Uterus (tissue), 4 donors: Measurements from ENCODE around the gene NRG4. TPM values are rescaled to one million over a fixed set of nuclear protein-coding genes. Genes with fewer than 3 reads are reported as not detected.
"Not testable (repeated sequence)": the region's sequence is repeated elsewhere in the genome, so short reads cannot be mapped to it uniquely, and the experiment has no call there.

Experiments
- DNase-seq, 2 donors: peaks; one replicate each; pipeline ENCODE4 v3.0.0-alpha.2; 2019 to 2020
- H3K27ac ChIP-seq, 2 donors: fragments of 200-600 bp; sonication (generic); 1 replicate in 1 of 2; 2 replicates in 1 of 2; pipeline ENCODE4 v1.5.1; 2016 to 2018
- H3K27me3 ChIP-seq, 2 donors: fragments of 200-600 bp; sonication (generic); one replicate each; pipeline ENCODE4 v1.5.1; 2018 to 2019; ENCODE audit warnings: control low read depth in 1 of 2
- H3K36me3 ChIP-seq, 2 donors: fragments of 200-600 bp; sonication (generic); one replicate each; pipeline ENCODE4 v1.5.1; 2019; ENCODE audit warnings: control low read depth in 1 of 2
- H3K4me1 ChIP-seq, 2 donors: fragments of 200-600 bp; sonication (generic); one replicate each; pipeline ENCODE4 v1.5.1; 2018 to 2019; ENCODE audit warnings: control low read depth in 1 of 2
- H3K4me3 ChIP-seq, 2 donors: fragments of 200-600 bp; sonication (generic); 1 replicate in 1 of 2; 2 replicates in 1 of 2; pipeline ENCODE4 v1.5.1; 2018 to 2019; ENCODE audit warnings: mild to moderate bottlenecking in 1 of 2
- H3K9me3 ChIP-seq, 2 donors: fragments of 200-600 bp; sonication (generic); one replicate each; pipeline ENCODE4 v1.5.1; 2019; ENCODE audit warnings: control low read depth in 1 of 2
- CTCF ChIP-seq, 4 experiments: fragments of 200-600 bp in 2 of 4; fragments of 450-650 bp in 2 of 4; sonication (generic) in 2 of 4; IDR thresholded peaks; one replicate each; pipeline ENCODE4 v1.5.1; 2016 to 2019; ENCODE audit warnings: antibody characterized with exemption in 4 of 4, mild to moderate bottlenecking in 2 of 4, moderate library complexity in 1 of 4
- POLR2A ChIP-seq, 2 donors: fragments of 450-650 bp; IDR thresholded peaks; one replicate each; pipeline ENCODE4 v1.6.1; 2016; ENCODE audit warnings: antibody characterized with exemption in 2 of 2, mild to moderate bottlenecking in 1 of 2, moderate library complexity in 1 of 2
- intact Hi-C: fragments of 100-400 bp; cut with DNase I; formaldehyde crosslinking; loops from one replicate; pipeline ENCODE4 v1.15.1; 2023; ENCODE audit warnings: low total_unique reads
- total RNA-seq, 4 donors: library from RNA; depleted of rRNA in 3 of 4; stranded (reverse); fragments of >200 nt in 3 of 4; gene quantifications; one replicate each; pipeline versions ENCODE4 v1.1.0 to v1.2.4, GENCODE V29; 2014 to 2023
- donor health status: DM: yes; HTN: yes; CAD: no.

Gene NRG4
- total RNA-seq, 4 donors from 2014 or later = 0.21 TPM; not detected in 3

GRCh38 chr15:75992897-75993296, 19.3 kb downstream of the NRG4 start:
- intact Hi-C loops = no loop called here
- no peak for DNase-seq
- H3K9me3 ChIP-seq = no peaks in the 10 kb centered on the region
- H3K4me1 ChIP-seq = no peaks in the 10 kb centered on the region
- H3K27ac ChIP-seq = no peak overlapping the region
- H3K27me3 ChIP-seq = no peaks in the 10 kb centered on the region
- H3K36me3 ChIP-seq = no peaks in the 10 kb centered on the region
- no peak overlapping the region for H3K4me3 ChIP-seq
- no peak for TF ChIP-seq CTCF (IDR thresholded peaks at IDR 0.05)
- no peak for TF ChIP-seq POLR2A (IDR thresholded peaks at IDR 0.05)

GRCh38 chr15:75989875-75990274, 22.3 kb downstream of the NRG4 start:
- no peaks in the 10 kb centered on the region for H3K27me3 ChIP-seq
- H3K27ac ChIP-seq = no peak overlapping the region
- H3K4me3 ChIP-seq = no peak overlapping the region
- H3K4me1 ChIP-seq = no peaks in the 10 kb centered on the region
- H3K9me3 ChIP-seq = no peaks in the 10 kb centered on the region
- no peaks in the 10 kb centered on the region for H3K36me3 ChIP-seq
- TF ChIP-seq POLR2A (IDR thresholded peaks at IDR 0.05) = no peak
- TF ChIP-seq CTCF (IDR thresholded peaks at IDR 0.05) = no peak
- DNase-seq = no peak
- intact Hi-C loops = no loop called here

- Histone ChIP-seq H3K27ac (no peak overlapping the region), H3K4me3 (no peak overlapping the region), H3K27me3 (no peaks in the 10 kb centered on the region), H3K36me3 (no peaks in the 10 kb centered on the region), H3K9me3 (no peaks in the 10 kb centered on the region), H3K4me1 (no peaks in the 10 kb centered on the region)
- intact Hi-C loops = no loop called here
- DNase-seq = no peak
- TF ChIP-seq POLR2A (IDR thresholded peaks at IDR 0.05) (no peak), CTCF (IDR thresholded peaks at IDR 0.05) (no peak)
Measured at GRCh38 chr15:75989045-75989444, 23.2 kb downstream of the NRG4 start.

GRCh38 chr15:75985971-75986370, 26.3 kb downstream of the NRG4 start:
- Histone ChIP-seq H3K36me3 (no peaks in the 10 kb centered on the region), H3K4me1 (no peaks in the 10 kb centered on the region), H3K27me3 (no peaks in the 10 kb centered on the region), H3K27ac (no peak overlapping the region), H3K4me3 (no peak overlapping the region), H3K9me3 (no peaks in the 10 kb centered on the region)
- TF ChIP-seq CTCF (IDR thresholded peaks at IDR 0.05) (no peak), POLR2A (IDR thresholded peaks at IDR 0.05) (no peak)
- intact Hi-C loops = no loop called here
- no peak for DNase-seq

- H3K9me3 ChIP-seq, H3K27ac ChIP-seq, DNase-seq, H3K4me1 ChIP-seq, H3K4me3 ChIP-seq, H3K27me3 ChIP-seq, intact Hi-C loops, H3K36me3 ChIP-seq: not testable (repeated sequence)
Measured at GRCh38 chr15:75984706-75985105, 27.5 kb downstream of the NRG4 start.

- Histone ChIP-seq H3K9me3 (no peaks in the 10 kb centered on the region), H3K4me1 (no peaks in the 10 kb centered on the region), H3K27me3 (no peaks in the 10 kb centered on the region), H3K27ac (no peak overlapping the region), H3K4me3 (no peak overlapping the region), H3K36me3 (no peaks in the 10 kb centered on the region)
- no peak for DNase-seq
- TF ChIP-seq POLR2A (IDR thresholded peaks at IDR 0.05) = no peak
- TF ChIP-seq CTCF (IDR thresholded peaks at IDR 0.05) = no peak
- intact Hi-C loops = no loop called here
Measured at GRCh38 chr15:75982468-75982867, 29.8 kb downstream of the NRG4 start.
